Peyer's patch (tissue), 4 donors: ENCODE measurements around the gene CARD14. TPM values are rescaled to one million over a fixed set of nuclear protein-coding genes. Genes with fewer than 3 reads are reported as not detected.

Experiments used
- DNase-seq, 3 donors: peaks; one replicate each; pipeline ENCODE4 v3.0.0-alpha.2; 2017 to 2019
- H3K27ac ChIP-seq, 4 donors: fragments of 200-600 bp; sonication (generic); one replicate each; pipeline ENCODE4 v1.5.1; 2016 to 2019
- H3K27me3 ChIP-seq, 2 donors: fragments of 200-600 bp; sonication (generic); one replicate each; pipeline ENCODE4 v1.5.1; 2019
- H3K36me3 ChIP-seq, 3 donors: fragments of 200-600 bp; sonication (generic); one replicate each; pipeline ENCODE4 v1.5.1; 2016 to 2019
- H3K4me1 ChIP-seq, 4 donors: fragments of 200-600 bp; sonication (generic); one replicate each; pipeline ENCODE4 v1.5.1; 2016 to 2019
- H3K4me3 ChIP-seq, 4 donors: fragments of 200-600 bp; sonication (generic); 1 replicate in 3 of 4; 2 replicates in 1 of 4; pipeline ENCODE4 v1.5.1; 2016 to 2019; ENCODE audit warnings: mild to moderate bottlenecking in 1 of 4
- H3K9me3 ChIP-seq, 4 donors: fragments of 200-600 bp; sonication (generic); one replicate each; pipeline ENCODE4 v1.5.1; 2016 to 2019; ENCODE audit warnings: mild to moderate bottlenecking in 1 of 4
- POLR2A ChIP-seq, 2 donors: fragments of 450-650 bp; IDR thresholded peaks; one replicate each; pipeline ENCODE4 v1.5.1; 2017; ENCODE audit warnings: antibody characterized with exemption in 2 of 2, mild to moderate bottlenecking in 2 of 2, moderate library complexity in 2 of 2
- total RNA-seq, 4 donors: library from RNA; depleted of rRNA; stranded (reverse); fragments of >200 nt; gene quantifications; one replicate each; pipeline ENCODE4 v1.1.0, GENCODE V29; 2016
- TF ChIP-seq, protein P1 (sequence below), 6 experiments: fragments of 450-650 bp in 4 of 6; fragments of 200-600 bp in 2 of 6; sonication (generic) in 1 of 6; IDR thresholded peaks; one replicate each; pipeline ENCODE4 v1.5.1; 2017 to 2019; ENCODE audit warnings: antibody characterized with exemption in 6 of 6, mild to moderate bottlenecking in 3 of 6, moderate library complexity in 1 of 6

The CARD14 gene
- total RNA-seq, 4 donors from 2014 or later: 0.94 to 5.4 (median 2.6) TPM

DNA sequence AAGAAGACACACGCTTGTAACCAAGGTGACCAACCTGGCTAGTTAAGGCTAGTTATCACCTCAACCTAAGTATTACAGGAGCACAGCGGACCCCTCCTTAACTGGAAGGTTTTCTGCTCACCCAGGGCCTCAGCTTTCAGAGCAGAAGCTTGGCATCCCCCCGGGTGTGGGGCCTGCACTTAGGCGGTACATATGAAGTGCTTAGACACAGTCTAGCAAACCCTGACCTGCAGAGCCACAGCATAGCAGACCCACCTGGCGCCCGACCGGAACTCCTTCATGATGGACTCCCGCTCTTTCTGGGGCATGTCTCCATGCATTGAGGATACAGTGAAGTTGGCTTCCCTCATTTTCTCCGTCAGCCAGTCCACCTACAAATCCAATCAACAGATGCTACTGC, 32.7 kb upstream of the CARD14 start:
- no peak for DNase-seq
- Histone ChIP-seq H3K27ac (no peak overlapping the region), H3K4me3 (no peak overlapping the region), H3K27me3 (no peaks in the 10 kb centered on the region), H3K4me1 (no peaks in the 10 kb centered on the region), H3K9me3 (no peaks in the 10 kb centered on the region), H3K36me3 (peaks cover 0 to 94% (median 0%) of the 10 kb centered on the region in 3 donors)
- TF ChIP-seq POLR2A (IDR thresholded peaks at IDR 0.05): no peak
- TF ChIP-seq, protein P1, sequence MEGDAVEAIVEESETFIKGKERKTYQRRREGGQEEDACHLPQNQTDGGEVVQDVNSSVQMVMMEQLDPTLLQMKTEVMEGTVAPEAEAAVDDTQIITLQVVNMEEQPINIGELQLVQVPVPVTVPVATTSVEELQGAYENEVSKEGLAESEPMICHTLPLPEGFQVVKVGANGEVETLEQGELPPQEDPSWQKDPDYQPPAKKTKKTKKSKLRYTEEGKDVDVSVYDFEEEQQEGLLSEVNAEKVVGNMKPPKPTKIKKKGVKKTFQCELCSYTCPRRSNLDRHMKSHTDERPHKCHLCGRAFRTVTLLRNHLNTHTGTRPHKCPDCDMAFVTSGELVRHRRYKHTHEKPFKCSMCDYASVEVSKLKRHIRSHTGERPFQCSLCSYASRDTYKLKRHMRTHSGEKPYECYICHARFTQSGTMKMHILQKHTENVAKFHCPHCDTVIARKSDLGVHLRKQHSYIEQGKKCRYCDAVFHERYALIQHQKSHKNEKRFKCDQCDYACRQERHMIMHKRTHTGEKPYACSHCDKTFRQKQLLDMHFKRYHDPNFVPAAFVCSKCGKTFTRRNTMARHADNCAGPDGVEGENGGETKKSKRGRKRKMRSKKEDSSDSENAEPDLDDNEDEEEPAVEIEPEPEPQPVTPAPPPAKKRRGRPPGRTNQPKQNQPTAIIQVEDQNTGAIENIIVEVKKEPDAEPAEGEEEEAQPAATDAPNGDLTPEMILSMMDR (IDR thresholded peaks at IDR 0.05): no peak

DNA sequence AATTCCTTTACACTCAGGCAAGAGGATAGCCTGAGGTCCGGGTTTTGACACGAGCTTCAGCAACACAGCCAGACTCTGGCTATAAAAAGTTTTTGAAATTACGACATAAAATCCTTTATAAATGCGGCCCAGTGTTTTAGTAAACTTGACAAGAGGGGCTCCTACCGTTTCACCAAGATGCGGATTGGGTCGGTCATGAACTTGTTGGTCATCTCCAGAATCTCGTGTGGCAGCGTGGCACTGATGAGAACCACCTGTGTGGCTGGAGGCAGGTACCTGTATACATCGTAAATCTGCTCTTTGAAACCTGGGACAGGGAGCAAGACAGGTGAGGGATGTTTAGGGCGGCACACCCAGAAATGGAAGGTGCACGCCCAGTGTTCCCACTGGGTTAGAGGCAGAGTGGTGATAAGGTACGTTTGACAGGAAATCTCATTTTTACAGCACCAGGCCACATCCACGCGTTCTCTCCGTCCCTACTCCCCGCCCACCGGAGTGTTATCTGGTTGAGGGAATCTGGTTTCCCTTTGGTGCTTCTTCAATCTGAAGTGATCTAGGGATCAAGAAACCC, 30.9 kb upstream of the CARD14 start:
- no peaks in the 10 kb centered on the region for H3K9me3 ChIP-seq

DNA sequence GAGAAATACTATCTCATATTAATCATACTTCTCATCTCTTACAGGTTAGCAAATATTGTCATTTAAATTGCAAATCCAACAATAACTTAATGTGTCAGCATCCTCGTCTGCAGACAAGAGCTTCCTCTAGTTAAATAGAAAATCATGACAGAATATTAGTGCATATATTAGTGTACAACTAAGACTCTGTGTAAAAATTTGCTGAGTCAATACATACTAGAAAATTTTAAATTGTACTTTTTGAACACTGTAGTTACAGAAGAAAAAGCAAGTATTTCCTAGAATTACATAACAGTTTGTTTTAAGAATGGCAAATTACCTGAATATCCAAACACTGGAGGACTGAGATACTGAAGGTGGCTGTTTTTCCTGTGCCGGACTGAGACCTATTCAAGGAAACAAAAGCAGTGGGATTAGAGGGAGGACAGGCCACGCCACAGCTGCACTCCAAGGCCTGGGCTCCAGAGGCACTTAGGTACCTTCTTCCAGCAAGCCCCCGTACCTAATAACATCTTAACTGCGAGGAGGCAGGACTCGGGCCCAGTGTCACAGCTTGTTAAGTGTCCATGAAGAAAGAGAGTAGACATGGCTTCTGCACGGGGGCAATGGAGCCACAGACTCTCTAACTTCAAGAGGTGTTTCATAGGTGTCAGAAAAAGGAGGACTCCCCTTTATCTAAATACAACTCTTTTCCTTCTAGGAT, 28.2 kb upstream of the CARD14 start:
- H3K27me3 ChIP-seq: no peaks in the 10 kb centered on the region
- peaks cover 0 to 76% (median 0%) of the 10 kb centered on the region in 3 donors for H3K36me3 ChIP-seq
- H3K27ac ChIP-seq: no peak overlapping the region
- H3K9me3 ChIP-seq: no peaks in the 10 kb centered on the region
- no peak for DNase-seq
- TF ChIP-seq, protein P1 (IDR thresholded peaks at IDR 0.05): no peak
- no peak for TF ChIP-seq POLR2A (IDR thresholded peaks at IDR 0.05)
- H3K4me1 ChIP-seq: peaks cover 0 to 11% (median 5%) of the 10 kb centered on the region in 4 donors
- no peak overlapping the region for H3K4me3 ChIP-seq

More for the DNA sequence above, 30.9 kb upstream of the CARD14 start:
- Histone ChIP-seq H3K4me1 (no peaks in the 10 kb centered on the region), H3K27ac (no peak overlapping the region), H3K27me3 (no peaks in the 10 kb centered on the region), H3K36me3 (peaks cover 0 to 100% (median 0%) of the 10 kb centered on the region in 3 donors), H3K4me3 (no peak overlapping the region)
- TF ChIP-seq, protein P1 (IDR thresholded peaks at IDR 0.05): no peak
- no peak for TF ChIP-seq POLR2A (IDR thresholded peaks at IDR 0.05)
- DNase-seq: no peak

DNA sequence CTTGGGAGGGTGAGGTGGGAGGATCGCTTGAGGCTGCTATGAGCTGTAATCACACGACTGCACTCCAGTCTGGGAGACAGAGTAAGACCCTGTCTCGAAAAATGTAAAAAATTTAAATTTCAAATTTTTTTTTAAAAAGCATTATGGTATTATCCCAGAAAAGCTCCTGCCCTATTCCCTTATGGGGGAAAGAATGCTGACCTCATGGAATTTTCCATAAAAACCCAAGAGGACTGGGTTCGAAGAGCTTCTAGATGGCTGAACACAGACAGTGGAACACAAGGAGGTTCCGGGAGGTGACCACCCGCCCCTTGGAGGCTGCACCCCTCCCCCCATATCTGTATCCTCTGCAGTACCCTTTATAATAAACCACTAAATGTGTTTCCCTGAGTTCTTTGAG, 26.9 kb upstream of the CARD14 start:
- TF ChIP-seq, protein P1 (IDR thresholded peaks at IDR 0.05): no peak
- no peak for TF ChIP-seq POLR2A (IDR thresholded peaks at IDR 0.05)
- Histone ChIP-seq H3K9me3 (no peaks in the 10 kb centered on the region), H3K27me3 (no peaks in the 10 kb centered on the region), H3K4me3 (no peak overlapping the region), H3K36me3 (peaks cover 0 to 63% (median 0%) of the 10 kb centered on the region in 3 donors), H3K27ac (no peak overlapping the region), H3K4me1 (peaks cover 0 to 13% (median 6%) of the 10 kb centered on the region in 4 donors)
- no peak for DNase-seq

DNA sequence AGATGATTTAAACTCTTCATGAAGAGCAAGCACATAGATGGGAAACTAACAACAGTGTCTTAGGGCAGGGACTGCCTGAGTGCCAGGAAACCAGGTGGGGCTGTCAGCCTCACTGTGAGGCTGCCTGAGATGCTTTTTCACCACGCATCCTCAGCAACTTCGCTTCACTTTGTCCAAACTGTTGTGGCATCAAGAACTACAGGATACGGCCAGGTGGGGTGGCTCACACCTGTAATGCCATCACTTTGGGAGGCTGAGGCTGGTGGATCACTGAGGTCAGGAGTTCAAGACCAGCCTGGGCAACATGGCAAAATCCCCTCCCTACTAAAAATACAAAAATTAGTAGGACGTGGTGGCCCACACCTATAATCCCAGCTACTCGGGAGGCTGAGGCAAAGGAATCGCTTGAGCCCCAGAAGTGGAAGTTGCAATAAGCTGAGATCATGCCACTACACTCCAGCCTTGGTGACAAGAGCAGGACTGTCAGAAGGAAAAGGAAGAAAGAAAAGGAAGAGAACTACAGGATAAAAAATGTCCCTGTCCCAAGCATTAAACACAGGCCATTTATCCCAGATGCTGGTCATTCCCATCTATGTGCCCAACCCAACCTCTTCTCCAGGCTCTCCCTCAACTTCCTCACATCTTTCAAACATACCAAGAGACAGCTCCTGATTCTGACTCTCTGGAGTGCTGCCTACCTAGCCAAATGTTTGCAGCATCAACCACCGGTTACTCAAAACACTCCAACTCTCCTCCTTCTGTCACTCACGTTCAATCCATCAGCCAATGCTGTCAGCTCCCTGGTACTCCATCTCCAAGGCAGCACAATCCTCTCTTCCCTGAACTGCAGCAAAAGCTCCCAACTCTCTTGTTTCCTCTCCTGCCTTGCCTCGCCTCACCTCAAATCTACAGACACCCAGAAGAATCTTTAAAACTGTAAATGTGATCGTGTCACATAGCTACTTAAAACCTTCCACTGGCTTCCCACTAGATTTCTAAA, 24.5 kb upstream of the CARD14 start:
- H3K27me3 ChIP-seq: no peaks in the 10 kb centered on the region
- H3K36me3 ChIP-seq: peaks cover 0 to 39% (median 0%) of the 10 kb centered on the region in 3 donors
- no peak for TF ChIP-seq POLR2A (IDR thresholded peaks at IDR 0.05)
- TF ChIP-seq, protein P1 (IDR thresholded peaks at IDR 0.05): no peak
- no peak overlapping the region for H3K27ac ChIP-seq
- peaks cover 0 to 24% (median 8%) of the 10 kb centered on the region in 4 donors for H3K4me1 ChIP-seq
- H3K4me3 ChIP-seq: peak overlapping the region; percentile 73 to 95 (median 80)
- DNase-seq: no peak
- H3K9me3 ChIP-seq: no peaks in the 10 kb centered on the region
